ACC112 (cell line): Measurements from ENCODE around the gene LHX2.
"Not testable (repeated sequence)": the region's sequence is repeated elsewhere in the genome, so short reads cannot be mapped to it uniquely, and the experiment has no call there.

Experiments
- H2AFZ ChIP-seq: fragments of 200-600 bp; sonication (generic); one replicate; pipeline ENCODE4 v1.6.0; 2017; ENCODE audit warnings: antibody characterized with exemption, low read length; ENCODE audit not compliant: unreplicated experiment
- H3K27ac ChIP-seq: fragments of 200-600 bp; sonication (generic); 2 replicates; pipeline ENCODE4 v1.5.1; 2014; ENCODE audit warnings: low read depth, mild to moderate bottlenecking, antibody characterized with exemption, low read length, moderate library complexity
- H3K27me3 ChIP-seq: fragments of 200-600 bp; sonication (generic); 2 replicates; pipeline ENCODE4 v1.6.1; 2014; ENCODE audit warnings: mild to moderate bottlenecking, antibody characterized with exemption, low read length, moderate library complexity, mixed read lengths; ENCODE audit not compliant: insufficient read depth
- H3K36me3 ChIP-seq: fragments of 200-600 bp; sonication (generic); 2 replicates; pipeline ENCODE4 v1.6.1; 2016; ENCODE audit warnings: mild to moderate bottlenecking, antibody characterized with exemption, low read length, moderate library complexity, mixed read lengths; ENCODE audit not compliant: insufficient read depth
- H3K4me1 ChIP-seq: fragments of 200-600 bp; sonication (generic); one replicate; pipeline ENCODE4 v1.6.1; 2016; ENCODE audit warnings: low read length, mixed read lengths; ENCODE audit not compliant: insufficient read depth, unreplicated experiment, control insufficient read depth
- H3K4me3 ChIP-seq: fragments of 200-600 bp; sonication (generic); 2 replicates; pipeline ENCODE4 v1.5.1; 2014; ENCODE audit warnings: mild to moderate bottlenecking, low read depth, low read length
- H3K79me2 ChIP-seq: fragments of 200-600 bp; sonication (generic); one replicate; pipeline ENCODE4 v1.6.0; 2016; ENCODE audit warnings: low read length; ENCODE audit not compliant: control insufficient read depth, unreplicated experiment, insufficient read depth

The LHX2 gene

GRCh38 chr9:123982535-123982934, 29.0 kb upstream of the LHX2 start:
- Histone ChIP-seq H3K79me2 (no peaks in the 10 kb centered on the region), H2AFZ (no peak overlapping the region), H3K36me3 (no peaks in the 10 kb centered on the region), H3K4me3 (no peak overlapping the region), H3K27ac (no peak overlapping the region), H3K27me3 (peaks cover 71% of the 10 kb centered on the region), H3K4me1 (no peaks in the 10 kb centered on the region)

- Histone ChIP-seq H3K27ac (no peak overlapping the region), H3K79me2 (no peaks in the 10 kb centered on the region), H3K4me1 (no peaks in the 10 kb centered on the region), H3K36me3 (no peaks in the 10 kb centered on the region), H3K27me3 (peaks cover 76% of the 10 kb centered on the region), H3K4me3 (no peak overlapping the region), H2AFZ (no peak overlapping the region)
These were observed 28.5 kb upstream of the LHX2 start for GRCh38 chr9:123983047-123983446.

- H3K36me3 ChIP-seq = no peaks in the 10 kb centered on the region
- H3K4me3 ChIP-seq = no peak overlapping the region
- H2AFZ ChIP-seq = no peak overlapping the region
- H3K27ac ChIP-seq = no peak overlapping the region
- no peaks in the 10 kb centered on the region for H3K79me2 ChIP-seq
- peaks cover 83% of the 10 kb centered on the region for H3K27me3 ChIP-seq
- H3K4me1 ChIP-seq = no peaks in the 10 kb centered on the region
These were observed 26.8 kb upstream of the LHX2 start for GRCh38 chr9:123984802-123985201.

GRCh38 chr9:123985869-123986268, 25.7 kb upstream of the LHX2 start:
- H3K4me1 ChIP-seq = no peaks in the 10 kb centered on the region
- H3K27ac ChIP-seq = no peak overlapping the region
- no peaks in the 10 kb centered on the region for H3K36me3 ChIP-seq
- peaks cover 83% of the 10 kb centered on the region for H3K27me3 ChIP-seq
- H3K79me2 ChIP-seq = no peaks in the 10 kb centered on the region
- H2AFZ ChIP-seq = no peak overlapping the region
- H3K4me3 ChIP-seq = no peak overlapping the region

GRCh38 chr9:123990427-123990826, 21.1 kb upstream of the LHX2 start:
- no peaks in the 10 kb centered on the region for H3K4me1 ChIP-seq
- peaks cover 70% of the 10 kb centered on the region for H3K27me3 ChIP-seq
- no peak overlapping the region for H3K4me3 ChIP-seq
- H3K79me2 ChIP-seq = no peaks in the 10 kb centered on the region
- no peak overlapping the region for H2AFZ ChIP-seq
- no peaks in the 10 kb centered on the region for H3K36me3 ChIP-seq
- no peak overlapping the region for H3K27ac ChIP-seq

- H2AFZ ChIP-seq, H3K79me2 ChIP-seq, H3K27ac ChIP-seq, H3K4me1 ChIP-seq, H3K36me3 ChIP-seq, H3K4me3 ChIP-seq: not testable (repeated sequence)
- H3K27me3 ChIP-seq = peaks cover 72% of the 10 kb centered on the region
These were observed 18.9 kb upstream of the LHX2 start for GRCh38 chr9:123992679-123993078.

- no peaks in the 10 kb centered on the region for H3K36me3 ChIP-seq
- H3K4me3 ChIP-seq = no peak overlapping the region
- no peak overlapping the region for H3K27ac ChIP-seq
- H3K4me1 ChIP-seq = no peaks in the 10 kb centered on the region
- no peak overlapping the region for H2AFZ ChIP-seq
- peaks cover 76% of the 10 kb centered on the region for H3K27me3 ChIP-seq
- H3K79me2 ChIP-seq = no peaks in the 10 kb centered on the region
These were observed 14.7 kb upstream of the LHX2 start for GRCh38 chr9:123996731-123997421.

GRCh38 chr9:123997665-123998277, 13.8 kb upstream of the LHX2 start:
- no peaks in the 10 kb centered on the region for H3K4me1 ChIP-seq
- H3K36me3 ChIP-seq = no peaks in the 10 kb centered on the region
- H3K4me3 ChIP-seq = no peak overlapping the region
- no peak overlapping the region for H3K27ac ChIP-seq
- no peak overlapping the region for H2AFZ ChIP-seq
- no peaks in the 10 kb centered on the region for H3K79me2 ChIP-seq
- peaks cover 85% of the 10 kb centered on the region for H3K27me3 ChIP-seq

- Histone ChIP-seq H3K79me2 (no peaks in the 10 kb centered on the region), H3K27me3 (peaks cover 91% of the 10 kb centered on the region), H2AFZ (no peak overlapping the region), H3K4me3 (no peak overlapping the region), H3K4me1 (no peaks in the 10 kb centered on the region), H3K36me3 (no peaks in the 10 kb centered on the region), H3K27ac (no peak overlapping the region)
These were observed 13.2 kb upstream of the LHX2 start for GRCh38 chr9:123998278-123998925.

- H3K36me3 ChIP-seq = no peaks in the 10 kb centered on the region
- no peaks in the 10 kb centered on the region for H3K79me2 ChIP-seq
- H3K4me3 ChIP-seq = peak overlapping the region; percentile 64
- no peak overlapping the region for H3K27ac ChIP-seq
- peaks cover 92% of the 10 kb centered on the region for H3K27me3 ChIP-seq
- no peaks in the 10 kb centered on the region for H3K4me1 ChIP-seq
- H2AFZ ChIP-seq = peak overlapping the region; percentile 73
These were observed 12.5 kb upstream of the LHX2 start for GRCh38 chr9:123998970-123999621.
